ENCODE data around the gene RDH16. TPM values are rescaled to one million over a fixed set of nuclear protein-coding genes. Genes with fewer than 3 reads are reported as not detected.

Gene RDH16
- total RNA-seq, 1 experiment from 2014 or later, result 0.59 TPM

- Histone ChIP-seq H3K27ac (ENCODE audit: low read depth, low read length) (no peak overlapping the region), H4K20me1 (ENCODE audit: insufficient read depth) (no peaks in the 10 kb centered on the region), H3K9ac (ENCODE audit: low read length) (no peak overlapping the region), H3K4me2 (ENCODE audit: low read length) (no peak overlapping the region), H3K36me3 (ENCODE audit: control insufficient read depth in 1 of 2, insufficient read depth in 2 of 2, low read length in 2 of 2) (no peaks in the 10 kb centered on the region), H3K4me1 (ENCODE audit: control insufficient read depth in 1 of 2, insufficient read depth in 2 of 2, low read length in 2 of 2) (peaks cover 0 to 5% of the 10 kb centered on the region in 2 experiments; a peak in 2 of 4 replicates), H3K9me3 (ENCODE audit: control insufficient read depth in 1 of 2, insufficient read depth in 1 of 2, low read depth in 1 of 2, low read length in 2 of 2) (no peaks in the 10 kb centered on the region), H3K4me3 (replicated peaks in 1 of 2; ENCODE audit: low read depth in 1 of 2, low read length in 2 of 2) (no peak overlapping the region), H3K27me3 (ENCODE audit: insufficient read depth, low read length) (no peaks in the 10 kb centered on the region; the same call in 1 of the 2 replicates), H3K9me2 (ENCODE audit: insufficient read depth) (no peaks in the 10 kb centered on the region), H2AFZ (ENCODE audit: low read depth, low read length, poor library complexity, severe bottlenecking) (no peak overlapping the region), H3K79me2 (ENCODE audit: insufficient read depth, low read length) (no peaks in the 10 kb centered on the region)
- DNase-seq (ENCODE audit: low read depth, low spot score) (no peak), ATAC-seq (no peak)
- CTCF ChIA-PET, result no interaction called here
- POLR2A ChIA-PET, result no interaction called here
- intact Hi-C loops (cut with micrococcal nuclease), result no loop called here
- no TSS peak for BruUV-seq (replicated peaks)
- no peak for TF ChIP-seq SRF (IDR thresholded peaks at IDR 0.05; ENCODE audit: low read depth)
- no peak for TF ChIP-seq EZH2 (IDR thresholded peaks at IDR 0.05)
- TF ChIP-seq JUND (IDR thresholded peaks at IDR 0.05), result no peak
- no peak for TF ChIP-seq YY1 (IDR thresholded peaks at IDR 0.05; ENCODE audit: extremely low read depth, insufficient replicate concordance, low read depth, low read length)
- no peak for TF ChIP-seq TCF7L2 (IDR thresholded peaks at IDR 0.05; ENCODE audit: borderline replicate concordance, extremely low read depth, insufficient read depth, insufficient read length)
- no peak for TF ChIP-seq FOSL1 (IDR thresholded peaks at IDR 0.05; ENCODE audit: low read depth)
- no peak for TF ChIP-seq EZH2phosphoT487 (IDR thresholded peaks at IDR 0.05; ENCODE audit: borderline replicate concordance)
- TF ChIP-seq CBX3 (IDR thresholded peaks at IDR 0.05; ENCODE audit: low read depth), result no peak
- no peak for TF ChIP-seq SP1 (IDR thresholded peaks at IDR 0.05; ENCODE audit: low read depth)
- no peak for TF ChIP-seq MAX (IDR thresholded peaks at IDR 0.05)
- TF ChIP-seq CEBPB (IDR thresholded peaks at IDR 0.05; ENCODE audit: low read depth), result no peak
- TF ChIP-seq POLR2AphosphoS5 (IDR thresholded peaks at IDR 0.05; ENCODE audit: low read depth, low read length), result no peak
- TF ChIP-seq ZNF274 (IDR thresholded peaks at IDR 0.05; ENCODE audit: low read depth, low read length), result no peak
- no peak for TF ChIP-seq ELF1 (IDR thresholded peaks at IDR 0.05; ENCODE audit: borderline replicate concordance, low read depth)
- RAD21 ChIA-PET (ENCODE audit: low non-redundant PET in 1 of 2, low total read pairs in 2 of 2, uncharacterized antibody in 2 of 2, unreplicated experiment in 2 of 2), result no interaction called here
Measured at GRCh38 chr12:56927281-56927680, 30.1 kb downstream of the RDH16 start.
